ENCODE measurements around the gene METTL21C.

METTL21C gene

GRCh38 chr13:102694937-102695336 lies at the start of gene METTL21C:
METTL21C (minus strand) TSS chr13:102695044; CDS start chr13:102694498, 546 bp downstream.
- in situ Hi-C loops (cut with HindIII; ENCODE audit: low sequenced_read_pairs), result no loop called here

GRCh38 chr13:102742506-102742905 lies 47.7 kb upstream of the METTL21C start:
- in situ Hi-C loops (cut with HindIII; ENCODE audit: low sequenced_read_pairs), result no loop called here

- in situ Hi-C loops (cut with HindIII; ENCODE audit: low sequenced_read_pairs), result no loop called here
Observed at GRCh38 chr13:102742101-102742500, 47.3 kb upstream of the METTL21C start.

- in situ Hi-C loops (cut with HindIII; ENCODE audit: low sequenced_read_pairs), result no loop called here
Observed at GRCh38 chr13:102729560-102730270, 34.9 kb upstream of the METTL21C start.

GRCh38 chr13:102726430-102726829 lies 31.6 kb upstream of the METTL21C start:
- in situ Hi-C loops (cut with HindIII; ENCODE audit: low sequenced_read_pairs), result no loop called here

- in situ Hi-C loops (cut with HindIII; ENCODE audit: low sequenced_read_pairs), result no loop called here
Observed at GRCh38 chr13:102724923-102725322, 30.1 kb upstream of the METTL21C start.

- in situ Hi-C loops (cut with HindIII; ENCODE audit: low sequenced_read_pairs), result no loop called here
Observed at GRCh38 chr13:102721800-102722231, 27.0 kb upstream of the METTL21C start.

- in situ Hi-C loops (cut with HindIII; ENCODE audit: low sequenced_read_pairs), result no loop called here
Observed at GRCh38 chr13:102718746-102719145, 23.9 kb upstream of the METTL21C start.

- in situ Hi-C loops (cut with HindIII; ENCODE audit: low sequenced_read_pairs), result no loop called here
Observed at GRCh38 chr13:102715447-102715846, 20.6 kb upstream of the METTL21C start.

- in situ Hi-C loops (cut with HindIII; ENCODE audit: low sequenced_read_pairs), result no loop called here
Observed at GRCh38 chr13:102710261-102710679, 15.4 kb upstream of the METTL21C start.

- in situ Hi-C loops (cut with HindIII; ENCODE audit: low sequenced_read_pairs), result no loop called here
Observed at GRCh38 chr13:102709536-102709935, 14.7 kb upstream of the METTL21C start.

GRCh38 chr13:102708991-102709390 lies 14.1 kb upstream of the METTL21C start:
- in situ Hi-C loops (cut with HindIII; ENCODE audit: low sequenced_read_pairs), result no loop called here

- in situ Hi-C loops (cut with HindIII; ENCODE audit: low sequenced_read_pairs), result no loop called here
Observed at GRCh38 chr13:102708211-102708610, 13.4 kb upstream of the METTL21C start.

GRCh38 chr13:102707467-102707866 lies 12.6 kb upstream of the METTL21C start:
- in situ Hi-C loops (cut with HindIII; ENCODE audit: low sequenced_read_pairs), result no loop called here

- in situ Hi-C loops (cut with HindIII; ENCODE audit: low sequenced_read_pairs), result loop anchor here (5.0 kb wide), 1 partner anchor 102 kb away; no protein-coding TSS in a partner anchor
Observed at GRCh38 chr13:102704238-102705058, 9.6 kb upstream of the METTL21C start.

- in situ Hi-C loops (cut with HindIII; ENCODE audit: low sequenced_read_pairs), result loop anchor here (5.0 kb wide), 1 partner anchor 101 kb away; no protein-coding TSS in a partner anchor
Observed at GRCh38 chr13:102703726-102704035, 8.8 kb upstream of the METTL21C start.

- in situ Hi-C loops (cut with HindIII; ENCODE audit: low sequenced_read_pairs), result loop anchor here (5.0 kb wide), 1 partner anchor 101 kb away; no protein-coding TSS in a partner anchor
Observed at GRCh38 chr13:102702965-102703725, 8.3 kb upstream of the METTL21C start.

GRCh38 chr13:102701331-102701730 lies 6.5 kb upstream of the METTL21C start:
- in situ Hi-C loops (cut with HindIII; ENCODE audit: low sequenced_read_pairs), result loop anchor here (5.0 kb wide), 1 partner anchor 99 kb away; no protein-coding TSS in a partner anchor

- in situ Hi-C loops (cut with HindIII; ENCODE audit: low sequenced_read_pairs), result loop anchor here (5.0 kb wide), 1 partner anchor 98 kb away; no protein-coding TSS in a partner anchor
Observed at GRCh38 chr13:102700088-102701031, 5.5 kb upstream of the METTL21C start.

GRCh38 chr13:102699504-102699903 lies 4.7 kb upstream of the METTL21C start:
- in situ Hi-C loops (cut with HindIII; ENCODE audit: low sequenced_read_pairs), result no loop called here
